ENCODE measurements around the gene ACSBG1.
A peak's percentile ranks its signal among the peaks of the same experiment; 100 is the strongest.
"Not testable (repeated sequence)": the region's sequence is repeated elsewhere in the genome, so short reads cannot be mapped to it uniquely, and the experiment has no call there.

The ACSBG1 gene

DNA sequence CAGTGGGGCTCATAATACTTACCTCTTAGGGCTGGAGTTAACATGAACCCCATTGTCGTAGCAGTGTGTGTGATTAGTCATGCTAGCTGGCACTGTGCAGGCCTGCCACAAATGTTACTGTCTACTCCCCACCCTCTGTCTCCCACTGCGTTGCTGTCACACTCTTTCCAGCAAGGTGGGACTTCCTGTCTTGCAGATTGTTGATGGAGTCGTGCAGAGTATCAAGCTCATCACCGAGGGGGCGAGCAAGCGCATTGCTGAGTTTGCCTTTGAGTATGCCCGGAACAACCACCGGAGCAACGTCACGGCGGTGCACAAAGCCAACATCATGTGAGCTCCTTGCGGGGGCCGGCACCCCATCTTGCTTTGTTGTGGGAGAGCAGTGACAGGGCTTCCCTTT is 72.3 kb downstream of the ACSBG1 start:
- DNase-seq, result peak; percentile 17

DNA sequence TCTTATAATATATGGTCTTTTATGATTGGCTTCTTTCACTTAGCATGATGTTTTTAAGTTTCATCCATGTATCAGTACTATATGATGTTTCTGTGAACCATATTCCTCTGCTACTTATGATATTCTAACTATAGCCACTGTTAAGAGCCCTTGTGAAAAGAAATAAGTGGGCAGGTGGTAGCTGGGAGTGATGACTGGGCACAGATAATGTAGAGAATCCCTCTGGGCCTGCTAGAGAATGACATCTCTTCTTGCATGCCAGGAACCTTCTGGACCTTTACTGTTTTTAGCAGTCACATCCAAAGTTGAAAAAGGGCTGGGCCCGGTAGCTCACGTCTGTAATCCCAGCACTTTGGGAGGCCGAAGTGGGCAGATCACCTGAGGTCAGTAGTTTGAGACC is 75.0 kb downstream of the ACSBG1 start:
- no peak for DNase-seq

DNA sequence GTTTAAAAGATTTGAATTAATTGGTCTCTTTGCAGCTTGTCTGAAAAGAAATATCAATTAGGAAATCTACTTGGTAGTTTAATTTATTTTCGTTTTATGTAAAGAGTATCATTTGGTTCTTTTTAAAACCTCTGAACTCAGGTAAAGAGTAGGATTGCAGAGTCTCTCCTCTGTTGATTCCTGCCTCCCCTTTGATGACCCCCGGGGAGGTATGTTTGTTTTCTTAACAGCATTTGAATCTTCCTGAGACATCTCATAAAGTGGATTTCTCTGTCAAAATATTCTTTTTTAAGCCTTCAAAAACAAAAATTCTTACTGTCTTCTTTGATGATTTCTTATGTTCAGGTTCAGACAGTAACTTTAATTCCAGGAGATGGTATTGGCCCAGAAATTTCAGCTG is 77.2 kb downstream of the ACSBG1 start:
- DNase-seq, result no peak

DNA sequence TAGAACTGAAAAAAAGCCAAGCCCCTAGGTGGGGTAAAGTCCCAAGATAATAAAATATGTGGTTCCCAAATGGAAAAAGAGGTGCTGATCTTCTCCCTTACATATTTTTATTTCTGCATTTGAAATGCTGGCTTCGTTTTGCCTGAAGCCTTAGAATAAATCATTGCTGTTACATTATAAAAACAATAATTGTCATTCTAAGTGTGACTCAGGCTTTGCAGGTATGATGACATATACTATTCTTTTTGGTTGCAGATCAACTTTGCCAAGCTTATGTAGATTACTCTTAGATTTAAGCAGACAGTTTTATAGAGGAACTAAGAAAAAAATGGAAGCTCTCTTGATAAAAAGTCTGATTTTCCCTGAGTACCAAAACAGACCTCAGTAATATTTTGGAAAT is 77.7 kb downstream of the ACSBG1 start:
- DNase-seq, result no peak

DNA sequence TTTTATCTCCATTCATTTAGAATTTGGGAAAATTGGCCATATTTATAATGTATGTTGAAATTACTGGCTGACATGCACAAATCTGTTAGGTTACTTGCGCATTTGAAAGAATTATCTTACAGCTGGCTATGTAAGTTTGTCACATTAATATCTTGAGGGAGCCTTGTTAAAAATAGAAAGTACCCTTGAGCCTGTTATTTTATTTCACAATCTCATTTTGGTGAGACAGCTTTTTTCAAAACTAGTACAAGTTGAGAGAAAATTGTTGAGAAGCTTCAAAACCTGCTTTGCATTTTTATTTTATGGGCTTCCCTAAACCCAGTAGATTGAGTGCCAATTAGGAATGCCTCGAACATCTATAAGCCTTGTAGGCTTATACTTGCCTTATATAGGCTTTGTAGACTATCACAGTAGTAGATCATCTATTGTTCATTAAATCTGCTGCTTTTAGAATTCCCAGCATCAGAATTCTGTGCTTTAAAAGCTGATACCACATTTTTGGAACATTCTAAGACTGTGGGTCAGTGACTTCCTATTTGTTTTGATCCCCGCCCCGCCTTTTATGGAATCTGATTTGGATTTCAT is 78.9 kb downstream of the ACSBG1 start:
- no peak for DNase-seq

DNA sequence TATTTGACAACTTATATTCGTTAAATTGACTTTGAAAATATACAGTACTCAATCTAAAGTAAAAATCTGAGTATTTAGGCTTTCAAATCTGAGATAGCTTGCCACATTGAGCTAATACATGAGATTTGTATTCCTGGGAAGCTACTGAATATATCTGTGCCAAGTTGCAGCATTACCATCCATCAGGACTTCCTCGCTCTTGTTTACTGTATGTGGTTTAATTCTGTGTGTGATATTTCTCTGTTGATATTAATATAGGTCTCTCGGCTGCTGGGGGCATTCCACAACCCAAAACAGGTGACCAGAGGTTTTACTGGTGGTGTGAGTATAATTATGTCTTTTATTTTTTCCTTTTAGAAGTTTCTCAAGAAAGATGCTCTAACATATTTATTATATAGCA is 79.4 kb downstream of the ACSBG1 start:
- DNase-seq, result no peak

DNA sequence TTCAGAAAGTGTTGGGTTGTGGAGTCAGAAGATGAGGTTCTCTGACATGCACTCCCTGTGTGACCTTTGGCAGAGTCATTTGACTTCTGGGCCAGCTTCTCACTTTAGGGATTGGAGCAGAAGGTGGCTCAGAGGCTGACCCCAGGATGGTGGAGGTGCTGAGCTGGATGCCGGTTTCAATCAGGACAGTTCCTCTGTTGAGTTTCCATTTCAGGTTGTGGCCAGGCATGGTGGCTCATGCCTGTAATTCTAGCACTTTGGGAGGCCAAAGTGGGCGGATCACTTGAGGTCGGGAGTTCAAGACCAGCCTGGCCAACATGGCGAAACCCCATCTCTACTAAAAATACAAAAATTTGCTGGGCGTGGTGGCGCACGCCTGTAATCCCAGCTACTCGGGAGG is 83.3 kb downstream of the ACSBG1 start:
- not testable (repeated sequence) for DNase-seq

DNA sequence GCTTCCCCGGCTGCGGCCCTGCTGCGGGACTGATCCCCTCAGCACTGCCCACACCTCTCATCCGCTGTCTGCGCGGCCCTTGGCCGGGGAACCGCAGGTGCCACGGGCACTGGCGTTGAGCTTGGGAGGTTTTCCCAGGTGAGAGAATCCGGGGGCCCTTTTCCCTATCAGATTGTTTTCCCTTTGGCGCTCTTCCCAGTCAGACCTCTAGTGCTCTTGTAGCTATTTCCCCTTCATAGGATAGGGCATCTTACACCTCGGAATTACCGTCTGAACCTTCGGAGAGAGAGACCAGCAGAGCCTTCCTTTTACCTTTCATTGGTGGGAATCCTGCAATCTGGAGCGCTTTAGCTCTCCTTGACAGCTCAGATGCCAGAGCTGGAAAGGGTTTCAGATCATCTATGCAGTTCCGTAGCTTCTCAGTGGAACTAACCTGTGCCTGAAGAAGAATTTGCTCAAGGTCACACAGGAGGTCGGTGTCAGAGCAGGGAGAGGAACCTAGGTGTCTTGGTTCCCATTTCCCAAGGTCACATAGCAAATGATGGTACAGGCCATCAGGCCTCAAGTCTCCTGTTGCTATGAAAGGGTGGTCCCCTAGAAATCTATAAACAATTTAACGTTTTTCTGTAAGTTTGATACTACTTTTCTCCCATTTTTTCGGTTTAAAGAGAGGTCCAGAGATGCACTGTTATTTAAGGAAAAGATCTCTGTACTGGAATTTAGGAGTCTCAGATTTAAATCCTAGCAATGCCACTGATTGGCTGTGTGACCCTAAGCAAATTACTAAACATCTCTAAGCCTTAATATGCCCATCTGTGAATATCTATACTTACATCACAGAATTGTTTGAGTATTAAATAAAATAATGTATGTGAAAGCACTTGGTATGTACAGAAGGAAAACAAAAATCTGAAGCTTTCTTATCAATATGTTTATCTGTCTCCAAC is 84.3 kb downstream of the ACSBG1 start:
- DNase-seq, result no peak

DNA sequence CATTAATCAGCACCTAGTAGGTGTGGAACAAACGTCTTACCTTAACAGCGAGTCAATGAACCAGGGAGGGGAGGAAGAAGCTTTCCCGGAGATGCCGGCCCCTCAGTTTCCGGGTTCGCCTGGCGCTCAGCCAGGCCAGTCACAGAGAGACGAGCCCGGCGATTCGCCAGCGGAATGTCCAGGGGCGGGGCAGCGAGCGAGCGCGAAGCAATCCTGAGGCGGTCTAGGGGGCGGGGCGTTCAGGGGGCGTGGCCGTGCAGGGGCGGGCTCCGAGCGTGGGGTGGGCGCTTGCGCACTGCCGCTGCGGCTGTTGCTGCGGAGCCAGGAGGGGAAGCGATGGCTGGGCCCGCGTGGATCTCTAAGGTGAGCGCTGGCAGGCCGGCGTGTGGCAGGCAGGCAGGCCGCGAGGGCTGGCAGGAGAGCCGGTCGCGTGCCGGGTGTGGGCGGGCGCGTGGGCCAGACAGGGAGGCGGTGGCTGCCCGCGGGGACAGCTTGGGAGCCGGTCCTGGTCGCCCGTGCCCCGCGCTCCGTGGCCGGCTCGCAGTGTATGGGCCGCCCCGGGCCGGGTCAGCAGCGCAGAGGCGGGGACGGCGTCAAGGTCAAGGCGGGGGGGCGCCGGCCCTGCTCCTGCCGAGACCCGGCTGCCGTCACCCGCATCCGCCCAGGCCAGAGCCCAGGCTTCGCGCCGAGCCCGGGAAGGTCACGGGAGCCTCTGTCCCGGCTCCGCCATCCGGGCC is 85.1 kb downstream of the ACSBG1 start, which contains the start of gene IDH3A:
TSS of gene IDH3A (plus strand) at position 295 of the 737 bp plus-strand sequence. CDS start at position 337, 42 bp downstream.
- DNase-seq, result peak; percentile 98

DNA sequence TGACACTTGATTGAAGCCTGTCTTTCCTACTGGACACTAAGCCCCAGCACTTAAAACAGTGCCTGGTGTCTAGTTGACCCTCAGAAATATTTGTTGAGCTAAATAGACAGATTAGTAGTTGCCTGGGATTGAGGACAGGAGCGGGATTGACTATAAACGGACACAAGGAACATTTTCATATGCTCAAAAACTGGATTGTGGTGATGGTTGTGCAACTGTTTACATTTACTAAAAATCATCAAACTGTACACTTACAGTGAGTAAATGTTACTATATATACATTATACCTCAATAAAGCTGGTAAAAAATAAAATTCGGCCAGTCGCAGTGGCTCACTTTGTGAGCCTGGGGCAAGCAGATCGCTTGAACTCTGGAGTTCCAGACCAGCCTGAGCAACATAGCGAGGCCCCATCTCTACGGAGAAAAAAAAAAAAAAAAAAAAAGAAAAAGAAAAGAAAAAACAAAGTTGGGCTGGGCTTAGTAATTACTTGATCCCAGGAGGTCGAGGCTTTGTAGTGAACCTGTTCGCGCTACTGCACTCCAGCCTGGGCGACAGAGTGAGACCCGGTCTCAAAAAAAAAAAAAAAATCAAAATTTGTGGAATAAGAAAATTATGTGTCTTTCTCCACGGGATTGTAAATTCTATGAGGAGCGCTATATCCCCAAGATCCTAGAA is 85.8 kb downstream of the ACSBG1 start:
- DNase-seq, result peak; percentile 23

DNA sequence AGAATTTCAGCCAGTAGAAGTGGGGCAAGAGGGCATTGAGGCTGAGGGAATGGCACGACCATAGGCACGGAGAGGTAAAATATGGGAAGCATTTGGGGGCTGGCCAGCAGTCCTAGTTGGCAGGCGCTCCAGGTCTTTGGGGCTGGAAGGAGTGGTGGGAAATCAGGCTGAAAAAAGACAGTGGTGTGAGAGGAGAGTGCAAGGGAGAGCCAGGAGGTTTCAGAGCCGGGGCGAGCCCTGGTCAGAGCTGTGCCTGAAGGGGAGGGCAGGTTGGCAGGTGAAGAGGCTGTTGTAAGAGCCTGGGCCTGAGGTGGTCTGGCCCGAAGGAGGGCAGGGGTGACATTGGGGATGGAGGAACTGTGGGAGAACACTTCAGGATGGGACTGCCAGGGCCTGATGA is 86.8 kb downstream of the ACSBG1 start:
- DNase-seq, result no peak

DNA sequence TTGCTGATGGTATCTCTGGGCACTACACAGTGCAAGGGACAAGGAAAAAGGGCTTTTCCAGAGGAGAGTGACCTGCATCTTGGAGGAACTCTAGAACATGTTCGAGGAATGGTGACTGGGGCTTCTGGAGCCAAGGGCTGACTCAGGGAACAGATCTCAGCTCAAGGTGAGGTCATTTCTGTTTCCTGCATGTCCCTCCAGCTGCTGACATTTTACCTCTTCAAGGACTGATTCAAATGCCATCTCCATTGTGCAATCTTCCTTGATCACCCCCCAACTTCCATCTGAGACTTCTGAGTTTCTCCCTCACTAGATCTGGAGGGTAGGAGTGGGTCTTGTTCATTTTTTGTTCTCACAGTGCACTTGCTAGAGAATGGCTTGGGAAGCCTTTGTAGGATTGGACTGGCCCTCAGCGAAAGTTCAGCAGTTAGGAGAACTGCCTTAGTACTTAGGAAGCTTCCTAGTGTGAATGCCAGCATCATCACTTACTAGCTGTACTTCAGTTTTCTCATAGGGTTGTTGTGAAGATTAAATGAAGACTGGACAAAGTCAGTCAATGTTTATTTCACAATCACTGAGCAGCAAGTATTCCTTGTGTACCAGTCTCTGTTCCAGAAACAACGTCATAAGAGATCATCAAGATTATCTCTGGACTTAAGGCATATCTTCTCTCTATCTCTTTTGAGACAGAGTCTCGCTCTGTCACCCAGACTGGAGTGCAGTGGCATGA is 87.8 kb downstream of the ACSBG1 start:
- DNase-seq, result no peak

DNA sequence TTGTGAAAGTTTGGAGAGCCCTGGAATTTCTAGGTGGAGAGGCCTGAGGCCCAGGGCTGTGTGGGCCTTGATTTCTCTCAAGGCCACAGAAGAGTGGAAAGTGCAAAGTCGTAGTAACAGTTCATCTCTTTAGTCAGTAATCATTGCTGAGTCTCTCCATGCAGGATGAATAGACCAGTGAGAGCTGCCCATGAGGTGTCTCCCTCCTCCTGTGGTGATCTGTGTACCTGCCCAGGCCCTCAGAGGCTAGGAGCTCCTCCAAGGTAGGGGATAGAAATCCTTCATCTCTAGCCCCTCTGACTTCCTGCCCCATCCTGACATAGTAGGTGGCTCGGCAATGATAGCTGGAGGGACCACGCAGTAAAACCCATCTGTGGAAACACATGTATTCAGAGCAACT is 92.0 kb downstream of the ACSBG1 start:
- DNase-seq, result no peak

DNA sequence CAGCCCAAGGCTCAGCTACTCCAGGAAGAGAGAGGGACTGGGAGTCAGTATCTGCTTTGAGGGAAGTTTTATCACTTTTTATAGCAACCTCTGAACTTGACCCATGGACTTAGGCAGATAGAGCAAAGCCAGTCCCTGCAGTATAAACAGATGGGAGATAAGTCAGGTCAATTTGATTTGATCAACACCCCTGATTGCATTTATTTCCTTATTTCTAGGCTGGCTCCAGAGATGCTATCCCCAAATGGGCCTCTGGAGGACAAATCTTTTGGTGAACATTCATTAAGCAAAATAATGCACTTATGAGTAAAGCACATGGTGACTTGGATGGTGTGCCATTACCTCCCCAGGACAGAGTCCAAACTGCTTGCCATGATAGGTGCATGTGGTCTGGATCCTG is 94.1 kb downstream of the ACSBG1 start:
- DNase-seq, result no peak

DNA sequence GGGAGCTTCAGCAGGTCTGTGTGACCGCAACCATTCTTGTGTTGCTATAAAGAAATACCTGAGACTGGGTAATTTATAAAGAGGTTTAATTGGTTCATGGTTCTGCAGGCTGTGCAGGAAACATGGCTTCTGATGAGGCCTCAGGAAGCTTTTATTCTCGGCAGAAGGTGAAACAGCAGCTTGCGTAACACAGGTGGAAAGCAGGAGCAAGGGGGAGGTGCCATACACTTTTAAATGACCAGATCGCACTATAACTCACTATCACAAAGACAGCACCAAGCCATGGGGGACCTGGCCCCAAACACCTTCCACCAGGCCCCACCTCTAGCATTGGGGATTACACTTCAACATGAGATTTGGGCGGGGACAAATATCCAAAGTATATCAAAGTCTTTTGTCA is 94.8 kb downstream of the ACSBG1 start:
- no peak for DNase-seq

DNA sequence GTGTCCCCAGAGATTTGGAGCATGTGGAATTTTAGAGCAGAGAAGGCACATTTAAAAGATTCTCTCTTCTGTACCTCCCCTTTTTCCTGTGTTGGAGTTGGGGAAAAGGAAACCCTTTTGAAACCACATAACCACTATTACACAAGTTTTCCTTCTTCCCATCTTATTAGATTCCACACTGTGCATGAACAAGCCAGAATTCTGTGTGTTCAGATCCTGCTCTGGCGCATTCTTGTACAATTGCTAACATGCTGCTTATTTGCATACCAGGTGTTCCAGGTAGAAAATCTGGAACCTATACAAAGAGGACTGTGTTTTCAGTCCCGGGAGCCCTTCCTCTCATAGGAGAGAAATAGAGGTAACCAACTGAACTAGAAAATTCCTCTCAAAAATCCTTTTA is 100.6 kb downstream of the ACSBG1 start:
- DNase-seq, result no peak

DNA sequence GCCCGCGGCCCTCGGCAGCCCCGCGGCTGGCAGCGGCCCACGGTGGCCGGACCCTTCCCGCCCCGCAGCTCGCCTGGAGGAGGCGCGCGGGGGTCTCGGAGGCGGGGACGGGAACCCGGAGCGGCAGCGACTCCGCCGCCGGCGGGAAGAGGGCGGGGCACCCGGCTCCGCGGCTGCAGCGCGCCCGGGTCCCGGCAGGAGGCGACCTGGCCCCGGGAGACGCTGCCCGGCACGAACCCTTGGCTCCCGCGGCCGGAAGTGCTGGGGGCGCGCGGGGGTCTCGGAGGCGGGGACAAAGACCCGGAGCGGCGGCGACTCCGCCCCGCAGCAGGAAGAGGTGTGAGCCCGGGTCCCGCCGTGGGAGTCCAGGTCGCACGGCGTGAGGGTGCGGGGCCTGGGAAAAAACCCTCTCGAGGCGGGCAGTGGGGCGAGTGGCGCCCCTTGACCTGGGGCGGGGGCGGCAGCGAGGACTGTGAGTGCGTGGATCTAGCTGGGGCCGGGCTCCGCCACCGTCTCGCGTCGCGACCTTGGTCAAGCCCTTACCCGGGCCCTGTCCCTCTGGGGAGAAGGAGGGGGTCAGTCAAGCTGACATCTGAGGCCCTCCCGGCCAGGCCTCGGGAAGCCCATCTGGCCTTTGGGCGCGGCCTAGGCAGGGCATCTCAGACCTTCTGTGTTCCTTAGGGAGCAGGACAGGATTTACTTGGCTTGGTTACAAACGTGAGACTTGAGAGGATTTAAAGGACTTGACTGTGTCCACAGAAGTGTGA is 102.9 kb downstream of the ACSBG1 start, which contains the start of gene CIB2:
TSS of gene CIB2 (minus strand) at position 151 of the 767 bp plus-strand sequence. CDS start 230 bp downstream, outside the sequence.
- DNase-seq, result peak; percentile 81

DNA sequence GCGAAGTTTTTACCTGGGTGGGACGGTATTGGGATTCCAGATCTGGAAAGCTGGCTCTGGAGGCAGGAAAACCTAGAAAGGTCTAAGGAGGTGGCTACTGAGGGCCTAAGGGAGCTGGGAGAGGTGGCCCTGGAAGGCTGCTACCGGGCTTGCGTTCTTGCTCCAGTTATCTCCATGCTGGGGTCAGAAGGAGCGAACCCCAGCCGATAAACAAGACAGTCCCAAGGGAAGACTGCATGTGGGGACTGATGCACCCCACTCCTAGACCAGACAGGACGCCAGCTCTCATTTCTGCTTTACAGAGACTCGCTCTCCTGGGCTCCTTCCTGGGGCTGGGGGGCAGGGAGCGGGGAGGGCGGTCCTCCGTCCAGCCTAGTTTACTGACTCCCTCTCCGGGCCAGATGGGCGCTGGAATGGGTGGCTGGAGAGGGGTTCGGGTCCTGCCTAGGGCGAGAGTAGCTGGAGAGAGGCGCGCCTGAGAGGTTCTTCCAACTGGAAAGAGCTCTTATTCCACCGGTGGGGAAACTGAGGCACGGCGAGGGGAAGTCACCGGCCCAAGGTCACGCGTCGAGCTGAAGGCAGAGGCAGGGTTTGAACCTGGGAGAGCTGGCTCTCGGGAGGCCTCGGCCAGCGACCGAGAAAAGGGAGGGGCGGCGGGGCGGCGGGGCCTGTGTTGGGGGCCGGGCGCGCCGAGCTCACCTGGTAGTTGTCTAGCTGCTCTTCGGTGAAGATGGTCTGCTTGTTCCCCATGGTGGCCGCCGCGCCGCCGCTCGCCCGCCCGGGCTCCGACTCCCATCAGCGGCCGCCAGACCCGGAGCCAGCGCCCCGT is 103.7 kb downstream of the ACSBG1 start:
- DNase-seq, result no peak

DNA sequence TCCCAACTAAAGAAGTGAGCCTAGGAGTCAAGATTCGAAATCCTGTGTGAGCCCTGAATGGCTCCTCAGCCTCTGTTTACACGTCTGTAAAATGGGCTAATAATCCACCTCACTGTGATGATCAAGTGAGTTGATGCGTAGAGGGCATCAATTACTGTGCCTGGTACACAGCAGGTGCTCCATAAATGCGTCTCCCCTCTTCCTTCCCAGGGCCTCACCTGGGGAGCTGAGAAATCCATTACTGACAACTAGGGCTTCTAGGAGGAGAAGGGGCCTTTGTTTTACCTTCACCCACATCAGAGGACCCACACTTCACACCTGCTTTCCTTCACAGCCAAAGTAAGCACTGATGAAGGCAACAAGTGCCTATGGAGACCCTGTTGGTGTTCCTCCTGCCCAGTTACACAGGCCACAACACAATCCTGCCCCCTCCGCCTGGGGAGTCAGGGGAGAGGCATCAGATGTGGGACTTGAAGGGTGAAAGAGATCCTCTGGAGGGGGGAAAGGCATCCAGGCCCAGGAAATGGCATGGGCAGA is 104.5 kb downstream of the ACSBG1 start:
- no peak for DNase-seq

DNA sequence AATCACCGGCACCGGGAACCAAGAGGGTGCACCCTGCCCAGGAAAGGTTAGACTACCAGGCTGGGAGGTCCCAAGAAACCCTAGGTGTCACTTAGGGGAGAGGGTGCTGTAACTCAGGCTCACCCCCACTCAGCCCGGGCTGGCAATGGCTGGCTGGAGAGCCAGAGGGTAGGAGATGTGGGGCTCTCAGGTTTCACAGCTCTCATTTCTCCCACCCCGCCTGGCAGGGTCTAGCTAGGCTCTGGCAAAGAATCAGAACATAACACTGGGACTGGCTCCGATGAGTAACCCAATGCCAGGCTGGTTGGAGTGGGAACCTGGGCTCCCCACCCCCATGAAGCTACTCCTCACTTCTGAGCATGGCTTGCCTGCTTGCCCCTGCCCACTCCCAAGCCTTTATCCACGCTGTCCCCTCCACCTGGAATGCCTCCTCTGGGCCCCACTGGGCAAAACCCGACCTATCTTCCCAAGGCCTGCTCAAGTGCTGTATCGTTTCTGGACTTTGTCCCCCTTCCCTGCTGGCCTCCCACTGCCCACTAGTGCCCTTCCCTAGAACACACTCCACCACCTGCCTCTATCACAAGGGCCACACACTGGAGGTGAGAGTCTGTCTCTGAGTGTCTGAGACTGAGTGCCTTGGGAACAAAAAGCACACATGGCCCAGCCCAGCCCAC is 105.2 kb downstream of the ACSBG1 start:
- no peak for DNase-seq
